ENCODE data around the gene HSCB.

HSCB gene

GRCh38 chr22:28774378-28774777 is 32.5 kb downstream of the HSCB start:
- no peaks in the 10 kb centered on the region for H3K9me3 ChIP-seq (ENCODE audit: severe bottlenecking)
- H3K27ac ChIP-seq = no peak overlapping the region
- peaks cover 36% of the 10 kb centered on the region for H3K36me3 ChIP-seq
- H3K4me3 ChIP-seq (ENCODE audit: low read depth, low read length) = no peak overlapping the region
- DNase-seq = no peak
- TF ChIP-seq CTCF (IDR thresholded peaks at IDR 0.05; ENCODE audit: low read depth, low read length) = no peak
- H3K27me3 ChIP-seq (ENCODE audit: insufficient read depth, low read depth, severe bottlenecking) = no peaks in the 10 kb centered on the region

- Histone ChIP-seq H3K27ac (no peak overlapping the region), H3K36me3 (peaks cover 76% of the 10 kb centered on the region)
Observed at GRCh38 chr22:28779833-28780232, 38.0 kb downstream of the HSCB start.

GRCh38 chr22:28780296-28780695 is 38.5 kb downstream of the HSCB start:
- no peaks in the 10 kb centered on the region for H3K9me3 ChIP-seq (ENCODE audit: severe bottlenecking)
- H3K27me3 ChIP-seq (ENCODE audit: insufficient read depth, low read depth, severe bottlenecking) = no peaks in the 10 kb centered on the region
- TF ChIP-seq CTCF (IDR thresholded peaks at IDR 0.05; ENCODE audit: low read depth, low read length) = no peak
- H3K36me3 ChIP-seq = peaks cover 76% of the 10 kb centered on the region
- no peak overlapping the region for H3K4me3 ChIP-seq (ENCODE audit: low read depth, low read length)
- no peak overlapping the region for H3K27ac ChIP-seq
- DNase-seq = no peak

More at GRCh38 chr22:28779833-28780232, 38.0 kb downstream of the HSCB start:
- TF ChIP-seq CTCF (IDR thresholded peaks at IDR 0.05; ENCODE audit: low read depth, low read length) = no peak
- no peak for DNase-seq
- Histone ChIP-seq H3K9me3 (ENCODE audit: severe bottlenecking) (no peaks in the 10 kb centered on the region), H3K27me3 (ENCODE audit: insufficient read depth, low read depth, severe bottlenecking) (no peaks in the 10 kb centered on the region), H3K4me3 (ENCODE audit: low read depth, low read length) (no peak overlapping the region)

- H3K27me3 ChIP-seq (ENCODE audit: insufficient read depth, low read depth, severe bottlenecking) = no peaks in the 10 kb centered on the region
- H3K4me3 ChIP-seq (ENCODE audit: low read depth, low read length) = no peak overlapping the region
- no peak for TF ChIP-seq CTCF (IDR thresholded peaks at IDR 0.05; ENCODE audit: low read depth, low read length)
- no peak overlapping the region for H3K27ac ChIP-seq
- peaks cover 88% of the 10 kb centered on the region for H3K36me3 ChIP-seq
- H3K9me3 ChIP-seq (ENCODE audit: severe bottlenecking) = no peaks in the 10 kb centered on the region
- DNase-seq = no peak
Observed at GRCh38 chr22:28783786-28784671, 42.2 kb downstream of the HSCB start.

GRCh38 chr22:28788601-28789000 is 46.8 kb downstream of the HSCB start:
- TF ChIP-seq CTCF (IDR thresholded peaks at IDR 0.05; ENCODE audit: low read depth, low read length) = no peak
- Histone ChIP-seq H3K4me3 (ENCODE audit: low read depth, low read length) (no peak overlapping the region), H3K9me3 (ENCODE audit: severe bottlenecking) (no peaks in the 10 kb centered on the region), H3K36me3 (peaks cover 63% of the 10 kb centered on the region), H3K27me3 (ENCODE audit: insufficient read depth, low read depth, severe bottlenecking) (no peaks in the 10 kb centered on the region), H3K27ac (no peak overlapping the region)
- DNase-seq = no peak
